GM19023 (cell line): ENCODE results near the gene C2orf42.
"Not testable (repeated sequence)": the region's sequence is repeated elsewhere in the genome, so short reads cannot be mapped to it uniquely, and the experiment has no call there.

Experiments used
- ATAC-seq: cut with Tn5 transposase; IDR thresholded peaks from one replicate; pipeline ENCODE4 v1.9.1; 2021; ENCODE audit warnings: mild to moderate bottlenecking, moderate library complexity; ENCODE audit not compliant: unreplicated experiment

The C2orf42 gene

DNA sequence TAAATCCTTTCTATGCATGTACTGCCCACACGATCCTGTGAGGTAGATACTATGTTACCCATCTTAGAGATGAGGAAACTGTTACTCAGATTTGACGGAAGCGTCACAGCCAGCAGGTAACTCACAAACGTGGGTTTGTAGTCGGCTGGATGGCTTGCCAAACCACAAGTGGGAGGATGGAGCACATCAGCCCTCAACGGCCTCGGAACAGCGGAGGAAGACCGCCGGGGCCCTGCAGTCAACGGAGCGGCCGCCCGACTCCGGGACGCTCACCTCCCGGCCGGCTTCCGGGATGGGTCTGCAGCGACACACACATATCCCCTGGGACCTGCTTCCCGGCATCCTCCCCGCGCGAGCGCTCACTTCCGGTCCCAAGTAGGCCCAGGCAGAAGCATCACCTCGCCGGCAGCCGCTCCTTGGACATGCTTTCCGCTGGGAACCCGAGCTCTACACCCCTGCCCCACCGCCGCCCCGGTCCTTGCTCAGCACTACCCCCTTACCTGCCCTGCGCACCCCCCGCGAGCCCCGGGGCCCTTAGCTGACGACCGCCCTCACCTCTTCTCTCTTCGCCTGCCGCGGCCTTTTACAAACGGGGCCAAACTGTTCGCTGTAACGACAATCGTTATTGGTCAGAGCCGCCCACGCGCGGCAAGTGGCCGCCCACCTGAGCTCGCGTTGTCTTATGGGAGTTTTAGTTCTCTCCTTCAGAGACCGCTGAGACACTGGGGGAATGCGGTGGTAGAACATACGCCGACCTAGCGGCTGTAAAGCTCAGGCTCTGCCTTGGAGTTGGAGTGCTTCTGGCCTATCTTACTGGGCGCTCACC is at the start of gene C2orf42:
TSS of gene C2orf42 (minus strand) at position 602 of the 826 bp plus-strand sequence. CDS start 9,034 bp downstream, outside the sequence.
- ATAC-seq, result peak; percentile 82

DNA sequence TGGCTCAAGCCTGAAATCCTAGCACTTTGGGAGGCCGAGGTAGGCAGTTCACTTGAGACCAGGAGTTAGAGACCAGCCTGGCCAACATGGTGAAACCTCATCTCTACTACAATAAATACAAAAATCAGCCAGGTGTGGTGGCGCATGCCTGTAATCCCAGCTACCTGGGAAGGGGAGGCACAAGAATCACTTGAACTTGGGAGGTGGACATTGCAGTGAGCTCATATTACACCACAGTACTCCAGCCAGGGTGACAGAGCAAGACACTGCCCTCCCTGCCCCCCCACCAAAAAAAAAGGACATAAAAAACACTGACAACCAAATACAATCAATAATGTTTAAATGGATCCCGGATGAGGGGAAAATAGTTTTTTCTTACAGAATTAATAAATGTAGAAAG is 49.8 kb upstream of the C2orf42 start:
- ATAC-seq, result no peak

DNA sequence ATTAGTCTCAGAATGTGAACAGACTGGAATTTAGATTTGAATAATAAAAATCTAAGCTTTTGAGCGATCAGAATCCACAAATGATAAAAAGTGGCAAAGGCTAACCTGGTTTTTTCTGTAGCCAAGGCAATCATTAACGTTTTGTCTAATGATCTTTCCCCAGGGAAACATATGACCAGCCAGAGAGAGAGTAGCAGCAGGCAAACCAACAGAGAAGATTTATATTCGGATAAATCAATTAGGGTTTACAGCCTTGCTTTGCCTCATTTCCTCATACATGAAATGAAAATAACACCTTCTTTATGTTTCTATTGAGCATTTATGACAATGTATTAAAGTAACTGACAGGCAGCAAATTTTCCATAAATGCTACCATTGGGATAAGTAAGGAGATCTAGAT is 43.1 kb upstream of the C2orf42 start:
- no peak for ATAC-seq

- no peak for ATAC-seq
Observed at GRCh38 chr2:70226781-70227180, 36.0 kb upstream of the C2orf42 start.

DNA sequence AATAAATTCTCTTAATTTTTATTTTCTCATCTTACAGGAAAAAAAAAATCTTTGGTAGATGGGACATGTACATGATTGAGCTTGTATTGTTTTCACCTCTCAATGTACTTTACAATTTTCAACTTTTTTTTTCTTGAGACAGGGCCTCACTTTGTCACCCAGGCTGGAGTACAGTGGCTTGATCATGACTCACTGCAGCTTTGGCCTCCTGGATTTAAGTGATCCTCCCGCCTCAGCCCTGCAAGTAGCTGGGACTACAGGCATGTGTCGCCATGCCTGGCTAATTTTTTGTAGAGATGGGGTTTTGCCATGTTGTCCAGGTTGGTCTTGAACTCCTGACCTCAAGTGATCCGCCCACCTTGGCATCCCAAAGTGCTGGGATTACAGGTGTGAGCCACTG is 32.5 kb upstream of the C2orf42 start:
- ATAC-seq, result not testable (repeated sequence)

- ATAC-seq, result no peak
Observed at GRCh38 chr2:70214953-70215549, 24.2 kb upstream of the C2orf42 start.

- ATAC-seq, result no peak
Observed at GRCh38 chr2:70214365-70214764, 23.5 kb upstream of the C2orf42 start.

GRCh38 chr2:70212298-70212932 is 21.6 kb upstream of the C2orf42 start:
- ATAC-seq, result no peak

DNA sequence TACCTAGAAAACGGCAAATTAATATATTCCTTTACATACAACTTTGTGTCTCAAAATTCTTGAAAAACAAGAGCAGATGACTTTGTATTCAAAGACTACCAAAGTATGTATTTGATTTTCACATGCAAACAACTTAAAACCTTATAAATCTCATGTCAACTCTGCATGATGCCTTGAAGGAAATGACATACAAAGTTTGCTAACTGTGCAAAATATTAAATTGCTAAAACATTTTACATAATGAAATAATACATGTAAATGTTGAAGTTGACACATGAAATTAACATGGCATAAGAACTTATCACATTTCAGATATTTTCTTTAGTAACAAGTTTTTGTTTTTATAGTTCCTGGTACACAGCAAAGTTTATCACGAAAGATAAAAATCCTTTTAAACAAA is 20.8 kb upstream of the C2orf42 start:
- no peak for ATAC-seq

DNA sequence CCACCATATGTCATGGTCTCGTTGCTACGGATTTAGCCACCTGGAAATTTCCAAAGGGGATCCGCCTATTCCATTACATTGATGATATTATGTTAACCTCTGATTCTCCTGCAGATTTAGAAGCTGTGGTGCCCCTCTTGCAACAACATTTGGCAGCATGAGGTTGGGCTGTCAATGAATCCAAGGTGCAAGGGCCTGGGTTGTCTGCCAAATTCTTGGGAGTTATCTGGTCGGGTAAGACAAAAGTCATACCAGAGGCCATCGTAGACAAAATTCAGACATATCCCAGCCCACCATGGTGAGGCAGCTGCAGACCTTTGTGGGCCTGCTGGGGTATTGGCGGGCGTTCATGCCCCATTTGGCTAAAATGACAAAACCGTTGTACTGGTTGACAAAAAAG is 13.6 kb upstream of the C2orf42 start:
- ATAC-seq, result no peak

DNA sequence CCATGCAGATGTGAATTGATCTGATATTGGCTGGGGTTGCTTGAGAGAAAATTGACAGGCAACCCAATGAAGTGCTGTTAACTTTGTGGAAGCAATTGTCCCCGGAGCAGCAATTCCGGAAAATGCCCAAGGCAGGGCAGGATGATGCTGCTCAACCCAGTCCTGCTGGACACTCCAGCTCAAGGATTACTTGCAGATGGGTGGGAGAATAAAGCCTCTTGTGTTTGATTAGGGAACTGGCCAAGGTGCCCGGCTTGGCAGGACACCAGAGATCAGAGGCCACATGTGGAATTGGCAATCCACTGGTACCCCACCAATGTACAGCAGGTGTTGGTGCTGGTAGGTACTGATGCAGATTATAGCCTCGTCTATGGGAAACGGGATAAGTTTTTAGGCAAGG is 12.3 kb upstream of the C2orf42 start:
- ATAC-seq, result no peak

DNA sequence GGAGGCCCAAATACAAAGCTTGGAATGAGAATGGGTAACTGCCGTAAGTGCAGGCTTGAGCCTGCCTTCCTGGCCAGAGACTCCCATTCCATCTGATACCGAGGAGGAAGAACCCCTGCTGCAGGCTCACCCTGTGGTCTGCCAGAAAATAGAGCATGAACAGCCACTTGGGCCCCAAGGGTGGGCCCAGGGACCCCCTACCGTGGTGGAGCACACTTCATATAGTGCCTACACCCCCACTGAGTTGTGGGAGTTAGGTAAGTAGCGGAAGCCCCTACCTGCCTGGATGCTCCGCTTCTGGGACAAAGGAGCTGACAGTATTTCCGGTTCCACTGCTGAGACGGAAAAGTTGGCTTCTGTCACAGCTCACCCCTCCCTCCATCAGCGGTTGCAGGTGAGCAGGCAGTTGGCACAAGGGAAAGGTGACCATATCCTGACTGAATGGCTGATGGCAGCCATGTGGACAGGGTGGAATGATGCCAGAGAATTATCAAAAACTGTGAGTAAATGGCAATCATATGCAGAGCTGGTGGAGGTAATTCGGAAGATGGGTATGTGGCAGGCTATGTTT is 11.5 kb upstream of the C2orf42 start:
- no peak for ATAC-seq

- ATAC-seq, result no peak
Observed at GRCh38 chr2:70201831-70202230, 11.0 kb upstream of the C2orf42 start.

DNA sequence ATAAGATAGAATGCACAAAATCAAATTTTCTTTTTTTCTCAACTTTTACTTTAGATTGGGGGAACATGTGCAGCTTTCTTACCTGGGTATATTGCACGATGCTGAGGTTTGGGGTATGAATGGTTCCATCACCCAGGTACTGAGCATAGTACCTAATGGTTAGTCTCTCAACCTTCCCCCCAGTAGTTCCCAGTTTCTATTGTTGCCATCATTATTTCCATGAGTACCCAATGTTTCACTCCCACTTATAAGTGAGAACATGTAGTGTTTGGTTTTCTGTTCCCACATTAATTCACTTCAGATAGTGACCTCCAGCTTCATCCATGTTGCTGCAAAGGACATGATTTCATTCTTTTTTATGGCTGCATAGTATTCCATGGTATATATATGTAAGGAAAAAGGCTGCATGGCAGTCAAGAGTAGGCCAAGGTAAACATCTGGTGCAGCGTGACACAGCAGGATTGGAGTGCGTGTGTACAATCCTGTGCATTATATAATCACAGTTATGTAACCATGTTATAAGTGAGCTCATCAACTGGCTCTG is 10.5 kb upstream of the C2orf42 start:
- ATAC-seq, result no peak

DNA sequence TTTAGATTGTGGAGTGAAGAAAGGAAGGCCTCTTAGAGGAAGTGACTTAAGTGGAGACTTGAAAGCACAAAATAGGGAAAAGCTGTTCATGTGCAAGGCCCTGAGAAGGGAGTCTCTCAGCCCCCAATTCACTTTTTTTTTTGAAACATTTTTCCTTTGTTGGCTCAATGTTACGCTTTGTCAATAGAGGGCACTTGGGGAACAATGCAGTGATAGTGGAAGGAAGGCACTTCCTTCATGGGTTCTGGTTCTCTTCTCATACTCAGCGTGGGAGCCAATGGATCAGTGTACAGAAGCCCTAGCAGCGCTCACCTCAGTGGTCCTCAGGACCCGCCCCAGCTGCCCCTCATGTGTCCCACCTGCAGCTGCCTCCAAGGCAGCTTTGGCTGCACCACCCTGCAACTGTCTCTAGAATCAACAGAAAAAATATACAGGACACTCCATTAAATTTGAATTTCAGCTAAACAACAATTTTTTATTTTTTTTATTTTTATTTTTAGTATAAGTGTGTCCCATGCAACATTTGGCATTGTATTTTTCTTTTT is 8.6 kb upstream of the C2orf42 start:
- no peak for ATAC-seq

DNA sequence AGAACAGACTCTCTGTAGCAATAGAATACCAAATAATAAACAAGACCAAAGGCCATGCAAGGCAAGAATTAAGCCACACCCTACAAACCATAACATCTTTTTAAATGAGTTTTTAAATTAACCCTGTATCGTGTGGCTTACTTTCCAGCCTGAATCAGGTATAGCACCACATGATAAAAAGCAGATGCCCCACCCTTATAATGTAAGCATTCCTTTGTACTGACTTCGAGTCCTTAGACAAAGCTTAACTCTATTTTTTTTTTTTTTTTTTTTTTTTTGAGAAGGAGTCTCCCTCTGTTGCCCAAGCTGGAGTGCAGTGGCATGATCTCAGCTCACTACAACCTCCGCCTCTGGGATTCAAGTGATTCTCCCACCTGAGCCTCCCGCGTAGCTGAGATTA is 1.7 kb upstream of the C2orf42 start:
- ATAC-seq, result no peak

GRCh38 chr2:70191244-70191735 is 471 bp upstream of the C2orf42 start:
- no peak for ATAC-seq

GRCh38 chr2:70188460-70188859 is 2.4 kb downstream of the C2orf42 start:
- ATAC-seq, result no peak

- ATAC-seq, result not testable (repeated sequence)
Observed at GRCh38 chr2:70187170-70187569, 3.6 kb downstream of the C2orf42 start.

DNA sequence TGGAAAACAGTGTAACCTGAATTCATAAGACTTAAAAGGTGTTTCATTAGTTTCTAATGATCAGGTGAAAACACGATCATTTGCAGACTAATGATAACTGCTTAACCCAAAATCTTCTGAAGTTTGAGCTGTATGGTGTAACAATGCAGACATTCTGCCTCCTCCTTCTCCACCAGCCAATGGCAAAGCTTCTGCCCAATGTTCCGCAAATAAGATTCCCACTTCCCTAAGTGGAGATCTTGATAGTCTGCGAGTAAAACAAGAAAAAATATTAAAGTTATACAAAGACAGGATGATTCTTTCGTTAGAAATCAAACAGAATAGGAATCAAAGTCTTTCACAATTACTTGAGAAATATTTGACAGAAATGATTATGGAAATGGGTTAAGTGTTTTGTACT is 8.1 kb downstream of the C2orf42 start:
- ATAC-seq, result no peak
